NCI-H1417 treated with DMSO at 0.1 percent for 48 hours (cell line): ENCODE results near the gene RNF167.

Source experiments
- DNase-seq: peaks from one replicate; lab custom pipeline; 2025; lab: John Stamatoyannopoulos, UW

The RNF167 gene

DNA sequence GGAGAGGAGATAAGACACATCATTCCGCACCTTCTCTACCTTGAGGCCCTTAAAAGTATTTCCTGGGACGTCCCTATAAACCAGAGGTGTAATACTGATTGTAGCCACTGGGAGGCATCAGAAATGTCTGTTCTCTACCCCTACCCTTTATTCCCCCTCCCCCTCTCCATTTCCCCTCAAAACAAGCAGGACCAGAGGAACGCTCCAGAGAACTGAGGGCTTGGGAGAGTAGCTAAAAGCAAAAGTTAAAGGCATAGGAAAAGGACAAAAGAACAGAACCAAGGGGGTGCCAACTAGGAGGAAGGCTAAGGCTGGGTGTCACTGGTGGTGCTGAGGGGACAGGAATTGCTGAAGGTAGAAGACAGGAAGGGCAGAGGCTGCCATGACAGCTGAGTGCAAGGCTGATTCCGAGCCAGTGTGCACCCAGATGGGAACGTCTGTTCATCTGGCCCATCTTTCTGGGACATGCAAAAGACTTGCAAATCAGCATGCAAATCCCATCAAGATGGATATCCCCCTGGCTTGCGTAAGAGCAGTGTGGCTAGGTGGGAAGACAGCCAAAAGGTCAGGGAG is 40.7 kb downstream of the RNF167 start:
- DNase-seq = no peak

DNA sequence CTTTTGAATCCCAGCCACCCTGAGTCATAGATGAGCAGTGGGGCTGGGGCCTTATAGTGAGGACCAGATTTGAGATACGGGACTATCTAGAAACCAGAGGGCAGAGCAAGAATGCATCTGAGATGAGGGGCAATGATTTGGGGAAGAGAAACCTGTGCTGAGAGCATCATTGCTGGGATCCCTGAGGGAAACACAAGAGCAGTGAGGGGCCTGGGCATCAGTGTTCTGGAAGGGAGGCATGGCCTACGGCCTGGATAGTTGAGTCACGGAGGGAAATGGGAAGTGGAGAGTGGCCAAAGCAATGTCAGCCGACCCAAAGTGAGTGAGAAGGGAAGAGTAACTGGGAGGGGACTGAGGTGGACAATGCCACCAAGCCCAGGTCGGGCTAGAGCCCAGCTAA is 42.2 kb downstream of the RNF167 start:
- DNase-seq = no peak

DNA sequence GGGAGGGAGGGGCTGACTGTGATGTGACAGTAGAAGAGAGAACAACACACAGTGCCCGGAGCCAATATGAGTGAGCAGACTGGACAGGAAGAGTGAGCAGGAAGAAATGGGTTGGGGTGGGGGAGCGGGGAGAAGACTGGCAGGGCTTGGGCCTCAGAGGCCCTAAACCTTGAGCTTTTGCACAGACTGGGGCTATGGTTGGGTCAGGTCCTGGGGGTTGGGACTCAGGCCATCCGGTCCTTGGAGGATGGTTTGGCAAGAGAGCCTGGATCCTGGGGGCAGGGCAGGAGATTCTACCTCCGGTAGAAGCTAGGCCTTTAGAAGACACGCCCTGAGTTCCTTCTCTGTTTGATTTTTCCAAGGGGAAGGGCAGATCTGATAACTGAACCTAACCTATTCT is 46.3 kb downstream of the RNF167 start:
- no peak for DNase-seq

DNA sequence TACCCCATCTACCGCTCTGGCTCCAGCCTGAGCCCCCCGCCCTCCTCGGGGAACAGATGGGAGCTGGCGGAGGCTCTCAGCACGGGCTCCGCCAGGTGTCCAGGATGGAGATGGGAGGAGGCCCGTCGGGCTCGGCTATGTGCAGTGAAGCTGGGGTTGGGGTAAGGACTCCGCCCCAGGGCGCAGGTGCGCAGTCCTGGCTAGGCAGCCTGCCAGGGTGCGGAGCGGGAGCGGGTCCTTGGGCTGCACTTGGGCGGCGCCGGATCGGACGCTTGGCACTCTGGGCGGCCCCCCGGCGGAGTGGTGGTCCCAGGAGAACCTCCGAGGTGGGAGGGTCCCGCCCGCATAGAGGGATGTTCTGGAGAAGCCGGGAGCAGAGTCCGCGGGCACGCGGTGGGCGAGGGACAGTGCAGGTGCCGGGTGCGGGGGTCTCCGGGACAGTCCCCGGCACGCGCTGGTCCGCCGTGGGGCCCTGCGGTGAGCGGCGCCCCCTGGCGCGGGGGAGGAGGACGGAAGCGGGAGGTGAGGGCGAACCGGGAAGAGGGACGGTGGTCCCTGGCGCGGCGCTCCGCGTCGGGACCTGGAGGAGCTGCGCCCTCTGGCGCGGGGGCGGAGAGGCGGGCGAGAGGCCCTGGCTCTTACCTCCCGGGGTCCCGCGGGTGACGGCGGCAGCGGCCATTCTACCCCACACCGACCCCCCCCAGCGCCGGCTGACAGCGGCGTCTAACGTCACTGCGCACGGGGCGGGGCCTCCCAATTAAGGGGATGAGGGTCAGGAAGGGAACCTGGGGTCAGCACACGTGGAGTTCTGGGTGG is 47.1 kb downstream of the RNF167 start, which contains the start of gene CAMTA2:
TSS of gene CAMTA2 (minus strand) at position 725 of the 816 bp plus-strand sequence. CDS start 1,453 bp downstream, outside the sequence.
- DNase-seq = no peak

DNA sequence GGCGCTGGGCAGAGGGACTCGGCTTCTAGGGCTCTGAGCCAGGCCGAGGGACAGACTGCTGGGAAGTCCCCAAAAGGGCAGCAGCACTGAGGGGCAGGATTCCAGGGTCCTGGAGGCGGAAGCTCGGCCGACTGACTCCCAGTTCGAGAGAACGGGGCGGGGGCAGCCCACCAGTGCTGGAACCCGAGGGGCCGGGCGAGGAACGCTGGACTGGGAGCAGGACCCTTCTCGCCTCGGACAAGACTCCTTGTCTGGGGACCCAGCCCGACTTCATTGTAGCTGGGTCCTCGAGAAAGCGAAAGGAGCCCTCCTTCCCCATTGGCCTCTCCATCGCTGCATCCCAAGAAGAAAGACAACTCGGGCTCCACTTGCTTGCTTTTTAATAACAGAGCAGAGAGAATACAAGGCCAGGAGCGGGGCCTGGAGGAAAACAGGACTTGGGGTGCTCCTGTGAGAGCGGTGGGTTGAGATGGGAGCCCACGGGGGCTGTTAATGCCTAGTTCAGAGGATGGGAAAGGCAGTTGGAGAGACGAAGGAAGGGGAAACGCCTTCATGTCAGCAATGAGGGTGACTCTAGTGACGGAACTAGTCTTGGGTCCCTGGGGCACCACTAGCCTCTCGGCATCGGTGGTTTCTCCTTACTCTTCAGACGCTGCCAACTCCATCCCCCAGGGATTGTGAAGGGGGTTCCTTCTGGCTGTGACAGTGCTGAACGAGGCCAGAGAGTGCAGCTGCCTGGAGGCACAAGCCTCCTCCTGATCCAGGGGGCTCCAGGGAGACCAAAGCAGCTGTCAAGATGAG is 47.9 kb downstream of the RNF167 start:
- no peak for DNase-seq

DNA sequence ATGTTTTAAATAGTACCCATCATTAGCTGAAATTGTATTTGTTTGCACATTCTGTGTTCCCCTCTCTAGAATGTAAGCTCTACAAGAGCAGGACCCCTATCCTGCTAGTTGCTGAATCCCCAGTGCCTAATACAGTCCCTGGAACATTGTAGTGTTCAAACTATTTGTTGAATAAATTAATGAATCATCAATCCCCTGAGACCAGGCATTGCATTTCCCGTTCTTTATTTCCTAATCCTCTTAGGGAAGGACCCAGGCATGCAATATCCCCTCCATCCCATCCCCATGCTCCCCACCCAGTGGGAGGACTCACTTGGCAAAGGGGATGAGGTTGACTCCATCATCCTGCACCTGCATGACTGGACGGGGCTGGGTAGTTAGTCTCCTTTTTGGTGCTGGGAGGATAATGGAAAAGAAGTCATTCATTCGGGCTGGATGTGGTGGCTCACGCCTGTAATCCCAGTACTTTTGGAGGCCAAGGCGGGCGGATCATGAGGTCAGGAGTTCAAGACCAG is 54.1 kb downstream of the RNF167 start:
- no peak for DNase-seq
